T-helper 1 cell (primary cell): ENCODE results near the gene CDK5RAP2.
"Not testable (repeated sequence)": the region's sequence is repeated elsewhere in the genome, so short reads cannot be mapped to it uniquely, and the experiment has no call there.

Experiments used
- DNase-seq, 5 donors: peaks; one replicate each; pipeline ENCODE4 v3.0.0-alpha.2; 2012 to 2020

The CDK5RAP2 gene

DNA sequence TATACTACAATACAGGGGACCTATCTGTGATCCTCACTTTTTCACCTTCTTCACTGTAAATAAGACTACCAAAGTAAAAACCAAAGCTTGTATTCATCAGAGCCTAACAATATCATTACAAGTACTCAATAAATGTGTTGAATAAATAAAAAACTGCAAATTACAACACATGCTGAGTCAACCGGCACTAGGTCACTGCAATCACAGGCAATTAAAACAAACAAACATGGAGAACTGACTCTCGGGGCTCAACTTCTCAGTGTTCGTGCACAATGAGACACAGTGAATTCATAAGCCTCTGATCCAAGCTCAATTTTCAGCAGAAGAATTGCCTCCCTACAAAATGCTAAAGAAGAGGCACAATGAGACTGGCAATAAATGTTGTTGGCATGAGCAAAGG is 69.2 kb downstream of the CDK5RAP2 start:
- no peak for DNase-seq

GRCh38 chr9:120507936-120508510 is 71.9 kb downstream of the CDK5RAP2 start:
- DNase-seq: no peak

DNA sequence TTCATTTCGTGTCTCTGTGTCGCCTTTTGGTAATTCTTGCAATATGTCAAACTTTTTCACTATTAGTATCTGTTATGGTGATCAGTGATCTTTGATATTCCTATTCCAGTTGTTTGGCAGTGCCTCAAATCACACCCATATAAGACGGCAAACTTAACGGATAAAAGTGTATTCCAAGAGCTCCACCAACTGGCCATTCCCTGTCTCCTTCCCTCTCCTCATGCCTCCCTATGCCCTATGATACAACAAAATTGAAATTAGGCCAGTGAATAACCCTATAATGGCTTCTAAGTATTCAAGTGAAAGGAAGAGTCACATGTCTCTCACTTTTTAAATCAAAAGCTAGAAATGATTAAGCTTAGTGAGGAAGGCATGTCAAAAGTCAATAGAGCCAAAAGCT is 74.8 kb downstream of the CDK5RAP2 start:
- no peak for DNase-seq

- DNase-seq: no peak
Observed at GRCh38 chr9:120500733-120501132, 79.2 kb downstream of the CDK5RAP2 start.

GRCh38 chr9:120497865-120498264 is 82.1 kb downstream of the CDK5RAP2 start:
- not testable (repeated sequence) for DNase-seq

DNA sequence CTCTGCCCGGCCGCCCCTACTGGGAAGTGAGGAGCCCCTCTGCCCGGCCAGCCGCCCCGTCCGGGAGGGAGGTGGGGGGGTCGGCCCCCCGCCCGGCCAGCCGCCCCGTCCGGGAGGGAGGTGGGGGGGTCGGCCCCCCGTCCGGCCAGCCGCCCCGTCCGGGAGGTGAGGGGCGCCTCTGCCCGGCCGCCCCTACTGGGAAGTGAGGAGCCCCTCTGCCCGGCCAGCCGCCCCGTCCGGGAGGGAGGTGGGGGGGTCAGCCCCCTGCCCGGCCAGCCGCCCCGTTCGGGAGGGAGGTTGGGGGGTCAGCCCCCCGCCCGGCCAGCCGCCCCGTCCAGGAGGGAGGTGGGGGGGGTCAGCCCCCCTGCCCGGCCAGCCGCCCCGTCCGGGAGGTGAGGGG is 83.5 kb downstream of the CDK5RAP2 start:
- DNase-seq: not testable (repeated sequence)

- DNase-seq: peak in 1 of 5 donors; percentile 31
Observed at GRCh38 chr9:120490888-120491595, 88.9 kb downstream of the CDK5RAP2 start.

DNA sequence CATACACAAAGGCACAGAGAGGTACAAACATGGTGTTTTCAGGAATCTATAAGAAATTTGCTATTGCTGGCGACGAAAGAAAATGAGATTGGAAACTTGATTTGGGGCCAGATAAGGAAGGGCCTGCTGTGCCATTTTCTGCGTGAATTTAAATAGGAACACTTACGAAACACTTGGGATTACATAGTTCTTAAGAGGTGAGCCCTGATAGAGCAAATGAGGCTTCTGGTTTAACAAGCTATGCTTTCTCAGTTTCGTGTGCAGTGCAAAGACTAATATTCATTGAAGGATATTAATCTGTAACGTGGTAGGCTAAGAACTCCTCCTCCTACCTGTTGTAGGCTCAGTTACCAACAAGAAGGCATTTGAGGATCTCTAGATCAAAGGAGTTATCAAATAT is 93.1 kb downstream of the CDK5RAP2 start:
- no peak for DNase-seq

GRCh38 chr9:120486347-120486746 is 93.6 kb downstream of the CDK5RAP2 start:
- DNase-seq: no peak

- no peak for DNase-seq
Observed at GRCh38 chr9:120485788-120486187, 94.2 kb downstream of the CDK5RAP2 start.

DNA sequence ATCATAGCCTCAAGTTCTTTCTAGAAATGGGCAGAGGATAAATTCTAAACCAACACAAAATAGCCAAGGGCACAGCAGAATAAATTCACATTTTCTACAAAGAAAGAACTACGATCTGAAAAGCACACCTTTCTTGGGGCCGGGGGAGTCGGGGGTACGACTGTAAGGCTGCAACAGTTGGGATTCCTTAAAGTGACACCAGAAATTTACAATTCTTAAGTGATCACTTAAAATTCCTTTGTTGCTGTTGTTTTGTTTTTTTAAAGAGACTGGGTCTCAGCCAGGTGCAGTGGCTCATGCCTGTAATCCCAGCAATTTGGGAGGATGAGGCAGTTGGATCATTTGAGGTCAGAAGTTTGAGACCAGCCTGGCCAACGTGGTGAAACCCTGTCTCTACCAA is 95.8 kb downstream of the CDK5RAP2 start:
- no peak for DNase-seq

GRCh38 chr9:120482424-120483186 is 97.4 kb downstream of the CDK5RAP2 start:
- no peak for DNase-seq

DNA sequence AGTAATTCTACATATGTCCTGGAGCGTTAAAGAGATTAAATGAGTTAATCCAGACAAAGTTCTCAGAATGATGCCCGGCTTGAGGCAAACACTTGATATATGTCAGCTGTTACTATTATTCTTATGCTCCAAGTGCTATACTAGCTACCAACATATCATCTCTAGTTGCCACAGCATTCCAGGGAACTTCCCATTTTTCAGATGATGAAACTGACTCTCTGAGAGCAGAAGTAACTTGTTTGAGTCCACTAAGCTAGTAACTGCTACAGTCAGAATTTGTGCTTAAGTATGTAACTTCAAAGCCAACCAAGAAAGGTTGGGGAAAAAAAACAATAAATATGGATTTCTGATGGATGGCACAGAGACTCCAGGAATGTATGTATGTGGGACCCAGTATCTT is 98.1 kb downstream of the CDK5RAP2 start:
- DNase-seq: no peak

GRCh38 chr9:120481248-120481647 is 98.7 kb downstream of the CDK5RAP2 start:
- no peak for DNase-seq

DNA sequence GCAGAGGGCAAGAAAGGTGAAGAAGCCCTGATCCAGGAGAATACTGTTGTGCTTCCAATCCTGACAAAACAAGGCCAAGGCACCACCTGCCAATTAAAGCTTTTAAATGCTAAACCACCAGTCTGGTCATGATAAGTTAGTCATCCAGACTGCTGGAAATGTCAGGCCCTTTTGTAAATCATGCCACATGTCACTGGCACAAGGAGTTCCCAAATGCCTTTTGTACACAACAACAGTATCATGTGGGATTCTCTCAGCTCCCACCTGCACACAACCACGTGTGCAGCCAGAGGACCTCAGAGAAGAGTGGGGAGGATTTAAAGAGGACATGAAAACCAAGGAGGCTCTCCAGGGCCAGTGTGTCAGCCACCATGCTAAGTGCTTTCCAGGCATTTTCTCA is 99.3 kb downstream of the CDK5RAP2 start:
- no peak for DNase-seq

DNA sequence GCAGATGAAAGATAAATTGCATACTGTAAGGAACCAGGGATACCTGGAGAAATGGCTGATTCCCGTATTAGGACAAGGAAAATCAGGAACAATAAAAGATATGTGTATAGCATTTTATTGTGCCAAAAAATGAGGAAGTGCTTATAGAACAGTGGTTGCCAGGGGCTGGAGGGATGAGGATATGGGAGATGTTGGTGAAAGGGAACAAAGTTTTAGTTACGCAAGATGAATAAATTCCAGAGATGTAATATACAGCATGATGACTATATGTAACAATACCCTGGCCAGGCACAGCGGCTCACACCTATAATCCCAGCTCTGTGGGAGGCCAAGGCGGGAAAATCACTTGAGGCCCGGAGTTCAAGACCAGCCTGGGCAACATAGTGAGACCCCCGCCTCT is 101.8 kb downstream of the CDK5RAP2 start:
- no peak for DNase-seq

- DNase-seq: peak in 1 of 5 donors; percentile 9
Observed at GRCh38 chr9:120477534-120478001, 102.4 kb downstream of the CDK5RAP2 start.

DNA sequence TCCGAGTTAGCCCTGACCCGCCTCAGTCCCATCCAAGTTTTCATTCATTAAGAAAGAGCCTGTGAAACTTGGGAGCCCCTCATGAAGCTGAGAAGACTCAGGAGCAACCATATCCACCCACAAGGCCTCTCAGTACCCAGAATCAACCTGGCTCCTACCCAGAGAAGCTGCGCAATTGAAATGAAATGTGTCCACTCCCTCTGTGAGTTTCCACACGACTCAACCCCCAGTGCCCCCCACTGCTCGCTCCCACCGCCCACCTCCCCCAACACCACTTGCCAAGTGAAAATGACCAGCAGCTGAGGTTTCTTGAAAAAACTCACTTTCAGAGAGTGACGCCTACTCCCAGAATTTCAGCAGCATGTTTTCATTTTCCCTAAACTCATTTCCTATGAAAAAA is 104.6 kb downstream of the CDK5RAP2 start:
- no peak for DNase-seq

- no peak for DNase-seq
Observed at GRCh38 chr9:120474591-120475243, 105.2 kb downstream of the CDK5RAP2 start.

- DNase-seq: no peak
Observed at GRCh38 chr9:120473608-120474007, 106.4 kb downstream of the CDK5RAP2 start.

DNA sequence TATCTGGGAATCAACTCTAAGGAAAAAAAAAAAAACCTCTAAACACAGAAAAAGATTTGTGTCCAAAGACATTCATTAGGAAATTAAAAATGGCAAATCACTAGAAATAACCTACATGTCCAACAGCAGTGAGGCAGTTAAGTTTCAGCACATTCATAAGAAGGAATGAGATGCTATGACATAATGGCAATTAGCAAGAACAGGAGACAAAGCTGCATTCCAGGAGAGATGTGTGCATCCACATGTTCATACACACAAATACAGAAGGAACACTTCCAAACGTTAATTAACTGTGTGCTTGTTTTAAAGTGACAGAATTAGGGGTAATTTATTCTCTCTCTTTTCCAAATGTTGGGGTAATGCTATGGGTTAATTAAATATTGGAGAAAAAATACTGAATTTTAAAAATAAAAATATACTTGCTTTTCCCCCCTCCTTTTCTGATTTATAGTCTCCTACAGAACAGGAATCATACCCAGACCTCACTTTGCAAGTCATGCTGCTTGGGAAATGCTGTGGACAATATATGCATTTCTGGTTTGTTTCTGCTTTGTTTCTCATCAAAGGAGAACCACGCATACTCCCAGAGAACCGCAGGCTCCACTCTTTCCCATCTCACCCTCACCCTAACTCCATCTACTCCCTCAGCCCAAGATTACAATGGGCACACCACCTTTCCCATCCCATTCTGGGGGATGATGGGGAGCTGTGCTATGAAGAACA is 114.1 kb downstream of the CDK5RAP2 start:
- DNase-seq: no peak

DNA sequence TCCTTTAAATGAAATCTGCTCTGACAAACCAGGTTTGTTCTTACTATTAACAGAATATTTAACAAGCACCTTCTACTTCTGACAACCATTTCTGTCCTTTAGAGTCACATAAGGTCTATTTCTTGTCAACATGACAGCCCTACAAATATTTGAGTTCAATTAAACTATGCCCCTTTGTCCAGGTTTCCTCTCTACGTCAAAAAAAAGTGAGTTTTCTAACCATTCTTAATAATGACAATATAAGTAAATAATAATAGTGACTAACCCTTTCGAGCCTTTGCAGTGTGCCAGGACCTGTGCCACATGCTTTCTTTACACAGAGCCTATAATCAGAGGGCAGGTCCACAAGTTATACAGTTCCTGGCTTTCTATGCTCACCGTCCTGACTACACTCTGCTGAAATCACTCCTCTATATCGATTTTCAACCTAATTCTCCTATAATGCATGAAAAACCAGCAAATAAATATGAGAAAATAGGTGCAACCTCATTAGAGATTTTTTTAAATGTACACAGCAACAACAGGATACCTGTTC is 115.0 kb downstream of the CDK5RAP2 start:
- no peak for DNase-seq
